HEK293T (cell line): ENCODE data around the gene RNF31.

ENCODE experiments used
- ARNT ChIP-seq: fragments of 450-650 bp; IDR thresholded peaks from 2 replicates; pipeline ENCODE4 v1.6.1; 2017; ENCODE audit warnings: mild to moderate bottlenecking
- BHLHE40 ChIP-seq: fragments of 450-650 bp; IDR thresholded peaks from 2 replicates; pipeline ENCODE4 v1.6.1; 2016; ENCODE audit warnings: mild to moderate bottlenecking, moderate library complexity, borderline replicate concordance
- CTBP1 ChIP-seq: fragments of 450-650 bp; IDR thresholded peaks from 2 replicates; pipeline ENCODE4 v1.6.1; 2016; ENCODE audit warnings: borderline replicate concordance
- ELF4 ChIP-seq: fragments of 450-650 bp; IDR thresholded peaks from 2 replicates; pipeline ENCODE4 v1.6.1; 2017; ENCODE audit warnings: antibody characterized with exemption
- FOXA1 ChIP-seq: fragments of 450-650 bp; IDR thresholded peaks from 2 replicates; pipeline ENCODE4 v1.6.1; 2016; ENCODE audit warnings: mild to moderate bottlenecking
- FOXK2 ChIP-seq: fragments of 450-650 bp; IDR thresholded peaks from 2 replicates; pipeline ENCODE4 v1.6.1; 2016; ENCODE audit warnings: mild to moderate bottlenecking
- FOXM1 ChIP-seq: fragments of 450-650 bp; IDR thresholded peaks from 2 replicates; pipeline ENCODE4 v1.6.1; 2017; ENCODE audit warnings: mild to moderate bottlenecking, borderline replicate concordance
- HDGF ChIP-seq: fragments of 450-650 bp; IDR thresholded peaks from 2 replicates; pipeline ENCODE4 v1.6.1; 2017; ENCODE audit warnings: antibody characterized with exemption, borderline replicate concordance
- LEF1 ChIP-seq: fragments of 450-650 bp; IDR thresholded peaks from 2 replicates; pipeline ENCODE4 v1.6.1; 2017; ENCODE audit warnings: mild to moderate bottlenecking, borderline replicate concordance
- SP1 ChIP-seq: fragments of 450-650 bp; IDR thresholded peaks from 2 replicates; pipeline ENCODE4 v1.6.1; 2017
- SUZ12 ChIP-seq: fragments of 450-650 bp; IDR thresholded peaks from 2 replicates; pipeline ENCODE4 v1.6.1; 2016; ENCODE audit warnings: mild to moderate bottlenecking
- TARDBP ChIP-seq: fragments of 450-650 bp; IDR thresholded peaks from 2 replicates; pipeline ENCODE4 v1.6.1; 2016
- ZNF384 ChIP-seq: fragments of 450-650 bp; IDR thresholded peaks from 2 replicates; pipeline ENCODE4 v1.6.1; 2016
- TF ChIP-seq, protein P1 (sequence below): fragments of 450-650 bp; IDR thresholded peaks from 2 replicates; pipeline ENCODE4 v1.6.1; 2016

DNA sequence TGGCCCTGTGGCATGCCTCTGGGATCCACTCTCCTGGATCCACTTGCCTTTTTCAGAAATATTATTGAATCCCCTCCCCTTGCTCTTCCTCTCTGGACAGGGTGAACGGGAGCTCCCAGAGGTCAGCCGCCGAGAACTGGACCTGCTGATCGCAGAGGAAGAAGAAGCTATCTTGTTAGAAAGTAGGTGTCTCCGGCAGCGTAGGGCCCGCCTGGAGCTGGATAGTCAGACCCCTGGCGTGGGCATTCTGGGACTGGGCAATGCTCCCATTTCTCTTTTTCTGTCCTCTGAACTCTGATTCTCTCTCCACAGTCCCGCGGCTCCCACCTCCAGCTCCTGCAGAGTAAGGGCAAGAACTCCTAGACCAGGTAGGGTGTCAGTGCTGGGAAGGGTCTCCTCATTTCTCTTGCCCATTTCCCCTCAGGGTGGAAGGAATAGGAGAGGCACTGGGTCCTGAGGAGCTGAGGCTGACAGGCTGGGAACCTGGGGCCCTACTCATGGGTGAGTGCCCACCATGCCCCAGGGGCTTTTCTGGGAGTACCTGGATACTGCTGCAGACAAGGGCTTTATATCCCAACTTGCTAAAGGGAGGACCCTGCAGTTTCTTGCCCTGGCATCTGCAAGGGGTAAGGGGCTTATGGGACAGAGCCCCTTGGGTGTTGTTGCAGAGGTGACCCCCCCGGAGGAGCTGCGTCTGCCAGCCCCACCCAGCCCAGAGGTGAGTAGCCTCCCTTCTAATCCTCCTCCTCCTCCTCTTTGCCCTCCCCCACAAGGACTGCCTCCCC is 29.9 kb downstream of the RNF31 start:
- TF ChIP-seq FOXM1 (no peak), SUZ12 (no peak), ARNT (no peak), ELF4 (no peak), LEF1 (no peak), FOXA1 (no peak), SP1 (no peak), BHLHE40 (no peak), CTBP1 (no peak), TARDBP (no peak), HDGF (no peak), FOXK2 (no peak), ZNF384 (no peak)
- TF ChIP-seq, protein P1, sequence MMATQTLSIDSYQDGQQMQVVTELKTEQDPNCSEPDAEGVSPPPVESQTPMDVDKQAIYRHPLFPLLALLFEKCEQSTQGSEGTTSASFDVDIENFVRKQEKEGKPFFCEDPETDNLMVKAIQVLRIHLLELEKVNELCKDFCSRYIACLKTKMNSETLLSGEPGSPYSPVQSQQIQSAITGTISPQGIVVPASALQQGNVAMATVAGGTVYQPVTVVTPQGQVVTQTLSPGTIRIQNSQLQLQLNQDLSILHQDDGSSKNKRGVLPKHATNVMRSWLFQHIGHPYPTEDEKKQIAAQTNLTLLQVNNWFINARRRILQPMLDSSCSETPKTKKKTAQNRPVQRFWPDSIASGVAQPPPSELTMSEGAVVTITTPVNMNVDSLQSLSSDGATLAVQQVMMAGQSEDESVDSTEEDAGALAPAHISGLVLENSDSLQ = no peak
